GM19240 (cell line): ENCODE data around the gene BCL2.

Experiments used
- DNase-seq: peaks from one replicate; pipeline ENCODE4 v3.0.0; 2011; ENCODE audit warnings: low spot score; ENCODE audit not compliant: insufficient read length

Gene BCL2

GRCh38 chr18:63145851-63146555 lies 173.6 kb downstream of the BCL2 start:
- DNase-seq: no peak

GRCh38 chr18:63145166-63145850 lies 174.3 kb downstream of the BCL2 start:
- DNase-seq: no peak

GRCh38 chr18:63144748-63145147 lies 174.8 kb downstream of the BCL2 start:
- DNase-seq: no peak

DNA sequence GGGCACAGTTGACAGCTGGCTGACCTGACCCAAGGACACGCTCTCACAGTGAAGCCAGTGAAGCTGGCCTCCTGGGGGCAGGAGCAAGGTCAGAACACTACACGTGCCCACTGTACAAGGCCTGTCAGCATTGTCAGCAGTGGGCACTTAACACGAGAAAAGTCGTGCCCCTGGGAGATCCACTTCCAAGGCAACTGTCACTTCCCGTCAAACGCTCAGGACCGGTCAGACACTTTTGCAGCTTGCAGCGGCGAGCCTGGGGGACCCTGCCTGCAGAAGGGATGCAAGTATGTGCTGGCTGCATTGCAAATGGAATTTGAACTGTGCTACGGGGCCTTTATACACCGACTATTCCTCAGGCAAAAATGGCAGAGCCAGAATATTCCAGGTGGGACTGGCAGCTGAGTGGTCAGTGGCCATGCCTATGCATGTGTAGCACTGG lies 176.2 kb downstream of the BCL2 start:
- no peak for DNase-seq

DNA sequence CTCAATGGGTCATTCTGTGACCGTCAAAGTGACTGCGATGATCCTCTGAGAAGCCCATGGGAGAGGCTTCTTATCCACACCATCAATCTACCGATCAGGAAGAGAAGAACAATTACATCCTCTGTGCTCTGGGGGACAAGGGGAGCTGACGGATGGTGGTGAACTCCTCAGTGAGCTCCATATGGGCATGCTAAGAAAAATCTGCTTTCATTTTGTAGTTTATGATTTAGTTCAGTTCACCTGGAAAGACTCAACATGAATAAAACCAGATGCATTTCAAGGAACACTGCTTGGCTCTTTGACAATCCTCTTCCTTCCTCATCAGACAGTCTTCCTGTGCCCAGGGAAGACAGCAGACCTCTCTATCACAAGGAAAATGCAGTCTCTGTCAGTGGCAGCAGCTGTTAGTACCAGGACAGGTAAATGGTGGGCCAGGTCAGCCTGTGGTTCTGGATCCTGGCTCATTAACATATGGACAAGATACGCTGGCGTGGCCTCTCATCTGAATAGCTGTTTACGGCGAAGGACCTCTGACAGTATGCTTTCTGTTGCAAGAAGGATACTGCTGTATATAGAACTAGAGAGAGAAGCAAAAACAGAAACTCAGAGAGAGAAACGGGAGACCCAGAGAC lies 176.9 kb downstream of the BCL2 start:
- no peak for DNase-seq

GRCh38 chr18:63141778-63142176 lies 177.8 kb downstream of the BCL2 start:
- DNase-seq: peak; percentile 62

GRCh38 chr18:63140997-63141777 lies 178.4 kb downstream of the BCL2 start:
- DNase-seq: no peak

- no peak for DNase-seq
These were observed 179.5 kb downstream of the BCL2 start for GRCh38 chr18:63140038-63140450.

DNA sequence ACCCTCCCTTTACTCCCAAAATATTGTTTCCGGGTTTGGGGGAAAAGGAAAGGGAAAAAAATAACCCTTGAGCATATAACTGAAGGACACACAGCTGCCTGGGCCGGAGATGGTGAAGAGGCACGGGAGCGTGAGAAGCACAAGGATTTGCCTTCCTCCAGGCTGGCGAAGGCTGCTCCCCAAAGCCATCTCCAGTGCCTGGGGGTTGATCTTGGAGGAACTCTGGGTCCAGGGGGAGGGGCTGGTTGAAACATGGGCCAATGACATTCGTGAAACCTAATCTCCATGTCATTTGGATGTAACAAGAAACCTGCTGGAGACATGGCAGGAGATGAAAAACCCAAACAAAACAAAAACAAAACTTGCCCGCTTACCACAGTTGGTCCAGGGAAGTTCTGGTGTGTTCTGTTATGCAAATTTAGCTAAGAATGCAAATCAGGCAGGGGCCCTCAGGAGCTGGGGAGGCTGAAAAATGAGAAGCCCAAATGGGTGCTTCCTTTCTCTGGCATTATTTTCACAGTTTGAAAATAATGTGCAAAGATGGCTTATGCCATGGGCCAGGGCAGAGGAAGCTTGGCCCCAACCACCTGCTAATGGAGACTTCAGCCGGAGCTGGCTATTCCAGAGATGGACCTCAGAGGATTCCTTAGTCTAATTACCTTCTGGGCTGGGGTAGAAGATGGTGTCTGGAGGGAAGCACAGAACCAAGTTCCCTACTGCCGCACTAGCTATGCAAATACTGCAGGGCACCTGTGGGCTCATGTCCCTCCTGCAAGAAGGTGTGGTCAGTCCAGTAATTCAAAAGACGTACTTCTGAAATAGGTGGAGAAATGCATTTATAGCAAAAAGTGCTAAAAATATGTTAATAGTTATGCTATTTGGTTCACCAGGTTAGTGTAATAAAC lies 180.9 kb downstream of the BCL2 start:
- no peak for DNase-seq

- DNase-seq: no peak
These were observed 181.6 kb downstream of the BCL2 start for GRCh38 chr18:63137999-63138435.

DNA sequence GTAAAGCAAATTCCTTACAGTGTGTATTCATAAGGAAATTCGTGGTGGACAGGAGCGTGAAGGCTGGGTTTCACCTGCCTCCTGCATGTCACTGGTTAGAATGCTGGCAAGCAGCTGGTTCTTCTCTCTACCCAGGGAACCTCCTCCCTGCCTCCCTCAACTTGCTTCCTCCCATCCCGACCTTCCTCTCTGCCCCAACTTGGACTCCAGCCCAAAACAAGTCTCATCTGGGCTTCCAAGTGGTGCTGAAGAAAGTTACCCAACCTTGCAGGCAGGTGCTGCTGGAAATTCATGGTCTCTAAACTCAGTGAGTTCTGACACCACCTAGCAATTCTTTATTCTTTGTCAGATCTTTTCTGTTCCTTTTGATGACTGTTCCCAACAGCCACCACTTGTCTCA lies 184.5 kb downstream of the BCL2 start:
- DNase-seq: no peak

- no peak for DNase-seq
These were observed 186.8 kb downstream of the BCL2 start for GRCh38 chr18:63132819-63133200.

DNA sequence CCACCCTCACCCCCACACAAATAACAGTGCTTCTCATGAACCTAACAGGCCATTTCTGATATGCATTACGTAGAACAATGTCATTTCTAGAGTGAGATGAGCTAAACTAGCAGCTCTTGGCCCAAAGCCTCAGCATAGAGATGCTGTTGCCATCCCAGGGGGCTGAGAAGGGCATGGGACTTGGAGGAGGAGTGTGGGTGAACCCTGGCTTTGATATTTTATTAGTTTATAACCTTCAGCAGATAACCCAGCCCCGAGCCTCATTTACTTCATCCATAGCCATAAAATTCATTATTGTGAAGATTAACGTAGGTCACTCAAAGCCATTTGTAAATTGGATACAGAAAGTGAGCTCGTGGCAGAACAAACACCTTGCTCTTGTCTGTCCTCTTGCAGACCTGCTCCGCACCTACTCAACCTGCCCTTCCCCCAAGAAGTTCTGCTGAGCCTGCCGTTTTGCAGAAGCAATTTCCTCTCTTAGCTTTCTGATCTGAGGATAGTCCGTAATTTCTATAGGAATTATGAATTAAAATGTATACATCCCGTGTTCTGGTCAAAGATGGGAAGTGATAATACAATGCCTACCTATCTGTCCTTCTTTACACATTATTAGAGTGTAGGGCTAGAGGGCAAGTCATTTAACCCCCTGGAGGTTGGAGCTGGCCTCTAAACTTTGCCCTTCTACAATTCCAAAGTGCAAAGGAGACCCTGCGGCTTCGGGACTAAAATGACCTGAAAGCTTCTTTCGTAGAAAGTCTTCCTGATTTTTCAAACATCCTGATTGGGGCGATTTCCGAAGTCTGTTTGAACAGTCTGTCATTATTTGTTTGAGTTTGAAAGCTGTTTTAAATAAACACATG lies 187.4 kb downstream of the BCL2 start:
- DNase-seq: no peak

- no peak for DNase-seq
These were observed 188.2 kb downstream of the BCL2 start for GRCh38 chr18:63131106-63131958.

DNA sequence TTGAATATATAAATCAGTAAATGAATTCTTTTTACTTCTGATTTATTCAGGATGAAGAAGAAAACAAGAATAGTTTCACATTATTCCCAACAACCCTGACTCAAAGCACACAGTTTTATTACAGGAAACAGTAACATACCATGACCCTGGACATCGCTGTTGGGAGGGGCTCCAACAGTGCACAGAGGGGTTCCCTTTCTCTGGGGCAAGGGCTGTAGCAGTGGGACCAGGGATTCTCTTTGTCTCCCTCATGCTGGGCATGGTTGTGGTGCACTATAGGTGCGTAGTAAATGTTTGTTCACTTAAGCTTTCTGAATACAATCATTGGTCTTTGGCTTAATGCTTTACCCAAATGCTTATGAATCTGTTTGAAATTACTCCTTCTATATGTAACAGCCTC lies 189.4 kb downstream of the BCL2 start:
- no peak for DNase-seq

- no peak for DNase-seq
These were observed 191.2 kb downstream of the BCL2 start for GRCh38 chr18:63128237-63128974.

GRCh38 chr18:63126134-63127069 lies 193.2 kb downstream of the BCL2 start:
- DNase-seq: no peak
